ENCODE data around the gene SUSD2.
"Not testable (repeated sequence)": the region's sequence is repeated elsewhere in the genome, so short reads cannot be mapped to it uniquely, and the experiment has no call there.

Gene SUSD2, protein sequence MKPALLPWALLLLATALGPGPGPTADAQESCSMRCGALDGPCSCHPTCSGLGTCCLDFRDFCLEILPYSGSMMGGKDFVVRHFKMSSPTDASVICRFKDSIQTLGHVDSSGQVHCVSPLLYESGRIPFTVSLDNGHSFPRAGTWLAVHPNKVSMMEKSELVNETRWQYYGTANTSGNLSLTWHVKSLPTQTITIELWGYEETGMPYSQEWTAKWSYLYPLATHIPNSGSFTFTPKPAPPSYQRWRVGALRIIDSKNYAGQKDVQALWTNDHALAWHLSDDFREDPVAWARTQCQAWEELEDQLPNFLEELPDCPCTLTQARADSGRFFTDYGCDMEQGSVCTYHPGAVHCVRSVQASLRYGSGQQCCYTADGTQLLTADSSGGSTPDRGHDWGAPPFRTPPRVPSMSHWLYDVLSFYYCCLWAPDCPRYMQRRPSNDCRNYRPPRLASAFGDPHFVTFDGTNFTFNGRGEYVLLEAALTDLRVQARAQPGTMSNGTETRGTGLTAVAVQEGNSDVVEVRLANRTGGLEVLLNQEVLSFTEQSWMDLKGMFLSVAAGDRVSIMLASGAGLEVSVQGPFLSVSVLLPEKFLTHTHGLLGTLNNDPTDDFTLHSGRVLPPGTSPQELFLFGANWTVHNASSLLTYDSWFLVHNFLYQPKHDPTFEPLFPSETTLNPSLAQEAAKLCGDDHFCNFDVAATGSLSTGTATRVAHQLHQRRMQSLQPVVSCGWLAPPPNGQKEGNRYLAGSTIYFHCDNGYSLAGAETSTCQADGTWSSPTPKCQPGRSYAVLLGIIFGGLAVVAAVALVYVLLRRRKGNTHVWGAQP

DNA sequence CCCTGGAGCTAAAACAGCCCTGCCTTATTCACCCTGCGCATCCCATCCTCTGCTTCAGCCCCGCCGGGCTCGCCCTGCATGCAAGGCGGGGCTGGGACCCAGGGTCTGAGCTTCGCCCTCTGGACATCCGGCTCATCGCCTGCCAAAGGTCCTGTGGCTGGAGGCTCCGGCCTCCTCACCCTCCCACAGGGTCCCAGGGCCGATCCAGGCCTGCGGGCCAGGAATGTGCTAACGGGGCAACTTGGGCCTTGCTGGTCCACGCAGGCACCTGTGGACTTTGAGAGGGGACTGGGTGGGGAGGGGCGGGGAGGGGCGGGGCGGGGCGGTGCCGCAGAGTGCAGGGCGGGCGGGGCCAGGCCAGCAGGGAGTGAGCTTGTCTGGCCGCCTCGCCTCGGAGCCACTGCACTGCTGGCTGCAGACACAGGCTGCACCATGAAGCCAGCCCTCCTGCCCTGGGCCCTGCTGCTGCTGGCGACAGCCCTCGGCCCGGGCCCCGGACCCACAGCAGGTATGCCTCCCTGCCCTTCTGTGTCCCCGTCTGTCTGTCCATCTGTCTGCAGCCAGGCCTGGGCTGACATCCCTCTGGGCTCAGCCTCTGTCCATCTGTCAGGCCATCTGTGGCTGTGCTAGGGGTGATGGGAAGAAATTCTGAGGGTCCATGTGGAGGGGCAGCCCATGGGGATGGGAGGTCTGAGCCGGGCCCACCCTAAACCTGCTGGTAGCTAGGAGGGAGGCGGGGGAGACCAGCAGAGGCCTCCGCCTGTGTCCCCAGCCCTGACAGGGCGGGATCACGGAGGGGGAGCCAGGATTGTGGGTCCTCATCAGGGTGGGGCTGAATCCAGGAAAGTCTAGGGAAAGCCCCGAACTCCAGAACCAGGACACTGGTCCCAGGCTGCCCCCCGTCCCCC, at the start of gene SUSD2:
SUSD2 (plus strand) TSS at position 400 of the 908 bp plus-strand sequence; CDS start at position 433, 33 bp downstream.
- no peak for DNase-seq (ENCODE audit: low read depth in 2 of 2)

DNA sequence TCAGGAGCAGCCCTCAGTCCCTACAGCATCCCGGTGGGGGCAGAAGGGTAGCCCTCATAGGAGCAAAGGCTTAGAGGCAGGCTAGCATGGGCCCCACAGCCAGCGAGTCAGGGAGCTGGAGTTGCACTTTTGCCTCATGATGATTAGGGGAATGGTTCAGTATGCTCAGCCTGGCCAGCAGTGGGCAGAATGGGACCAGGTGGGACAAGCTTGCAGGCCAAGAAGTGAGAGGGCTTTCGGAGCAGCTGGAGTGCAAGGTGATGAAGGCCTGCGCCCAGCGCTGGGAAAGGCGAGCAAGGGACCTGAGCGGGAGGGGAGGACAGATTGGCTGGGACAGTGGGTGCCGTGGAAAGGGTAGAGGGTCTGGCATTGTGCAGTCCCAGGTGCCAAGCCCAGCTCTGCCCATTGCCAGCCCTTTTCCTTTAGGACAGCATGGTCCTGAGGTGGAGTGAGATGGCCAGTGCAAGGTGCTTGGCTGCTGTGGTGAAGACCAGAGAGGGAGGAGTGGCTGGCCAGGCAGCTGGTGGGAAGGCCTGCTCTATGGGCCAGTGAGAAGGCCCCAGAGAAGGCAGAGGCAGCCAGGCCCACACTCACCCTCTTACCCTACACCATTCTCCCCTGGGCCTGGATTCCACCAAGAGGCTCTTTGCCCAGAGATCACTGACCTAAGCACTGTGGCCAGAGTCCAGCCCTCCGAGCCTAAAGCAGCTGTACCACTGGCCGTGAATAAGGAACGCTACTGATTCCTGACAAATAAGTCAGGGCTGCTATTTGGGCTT, 47.9 kb upstream of the SUSD2 start:
- DNase-seq (ENCODE audit: low read depth in 2 of 2): no peak

DNA sequence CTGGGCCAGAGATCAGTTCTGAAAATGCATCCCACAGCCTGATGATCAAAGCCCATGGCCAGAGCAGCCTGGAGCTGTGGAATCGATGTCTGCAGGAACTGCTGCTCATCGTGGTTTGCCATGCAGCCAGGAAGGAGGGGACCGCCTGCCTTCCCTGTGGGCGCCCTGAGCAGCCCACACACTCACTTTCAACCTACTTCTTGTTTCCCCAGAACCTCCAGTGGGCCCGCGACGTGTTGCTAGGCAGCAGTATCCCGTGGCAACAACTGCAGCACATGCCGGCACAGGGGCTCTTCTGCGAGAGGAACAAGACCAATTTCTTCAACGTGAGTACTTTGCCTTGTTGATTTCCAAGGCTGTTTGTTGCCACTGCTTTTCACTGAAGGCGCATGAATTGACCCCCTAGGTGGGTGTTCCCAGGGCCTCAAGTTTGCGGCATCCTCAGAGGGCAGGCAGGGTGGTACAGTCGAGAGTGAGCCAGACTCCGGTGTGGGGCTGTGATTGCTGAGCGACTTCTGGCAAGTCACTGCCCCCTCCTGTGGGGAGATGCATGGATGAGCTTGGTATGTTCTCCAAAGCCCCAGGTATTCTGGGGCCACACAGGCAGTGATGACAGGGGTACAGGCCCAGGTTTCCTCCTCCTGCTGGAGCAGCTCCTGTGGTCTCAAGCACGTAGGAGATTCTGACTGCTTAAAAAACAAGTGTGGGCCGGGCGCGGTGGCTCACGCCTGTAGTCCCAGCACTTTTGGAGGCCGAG, 47.0 kb upstream of the SUSD2 start:
- DNase-seq (ENCODE audit: low read depth in 2 of 2): peak; percentile 38 to 42

DNA sequence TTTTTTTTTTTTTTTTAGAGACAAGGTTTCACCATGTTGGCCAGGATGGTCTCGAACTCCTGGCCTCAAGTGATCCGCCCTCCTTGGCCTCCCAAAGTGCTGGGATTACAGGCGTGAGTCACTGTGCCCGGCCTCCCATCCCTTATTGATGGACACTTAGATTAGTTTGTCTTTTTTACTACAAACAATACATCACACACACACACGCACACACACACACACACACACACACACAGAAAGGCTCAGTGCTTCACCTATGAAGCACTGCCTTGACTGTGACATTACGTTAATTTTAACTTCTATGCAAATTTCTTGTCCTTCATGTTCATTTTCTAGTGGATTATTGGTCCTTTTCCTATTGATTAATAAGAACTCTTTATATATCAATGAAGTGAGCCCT, 44.8 kb upstream of the SUSD2 start:
- not testable (repeated sequence) for DNase-seq (ENCODE audit: low read depth in 2 of 2)

DNA sequence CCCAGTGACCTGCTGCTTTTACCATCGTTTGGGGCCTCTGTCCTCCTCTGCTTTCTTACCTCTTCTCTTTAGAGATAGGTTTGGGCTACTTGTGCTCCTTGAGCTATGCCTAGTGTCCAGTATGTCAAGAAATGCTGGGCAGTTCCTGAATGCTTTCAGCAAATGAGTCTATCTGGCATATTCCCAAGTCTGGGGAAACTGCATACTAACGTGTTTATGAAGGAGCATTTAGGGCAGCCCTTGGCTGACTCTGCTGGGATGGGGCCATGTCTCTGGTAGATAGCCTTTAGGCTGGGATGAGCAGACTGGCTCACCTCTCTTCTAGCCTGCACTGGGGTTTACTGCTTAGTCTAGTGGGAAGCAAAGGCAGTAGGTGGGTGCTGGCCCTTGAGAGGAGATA, 43.7 kb upstream of the SUSD2 start:
- no peak for DNase-seq (ENCODE audit: low read depth in 2 of 2)

DNA sequence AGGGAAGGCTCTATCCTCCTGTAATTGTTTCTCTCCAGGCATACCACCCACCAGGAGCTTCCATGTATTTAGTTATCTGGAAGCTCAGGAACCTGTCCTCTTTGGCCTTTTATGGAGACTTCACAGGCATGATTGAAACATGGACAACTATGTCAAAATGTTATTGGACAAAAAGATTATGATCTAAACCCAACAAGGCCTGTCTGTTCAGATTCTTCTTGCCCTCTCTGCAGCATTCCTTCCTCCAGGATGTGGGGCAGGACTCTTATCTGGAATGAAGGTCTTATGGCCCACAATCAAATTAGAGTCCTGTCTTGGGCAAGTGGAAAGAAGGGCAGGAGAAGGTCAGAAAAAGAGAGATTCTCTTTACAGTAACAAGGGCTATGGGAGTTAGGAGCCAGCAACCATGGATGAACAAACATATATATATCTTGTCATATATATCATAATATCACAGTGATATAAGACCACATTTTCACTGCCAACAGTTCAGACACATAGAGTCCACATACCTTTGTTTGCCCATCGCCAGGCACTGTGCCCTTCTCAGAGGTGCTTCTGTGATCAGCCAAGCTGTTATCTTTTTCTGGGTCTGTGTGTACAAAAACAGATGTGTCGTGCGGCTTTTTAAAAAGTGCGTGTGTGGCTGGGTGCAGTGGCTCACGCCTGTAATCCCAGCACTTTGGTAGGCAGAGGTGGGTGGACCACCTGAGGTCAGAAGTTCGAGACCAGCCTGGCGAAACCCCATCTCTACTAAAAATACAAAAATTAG, 42.5 kb upstream of the SUSD2 start:
- DNase-seq (ENCODE audit: low read depth in 2 of 2): no peak

DNA sequence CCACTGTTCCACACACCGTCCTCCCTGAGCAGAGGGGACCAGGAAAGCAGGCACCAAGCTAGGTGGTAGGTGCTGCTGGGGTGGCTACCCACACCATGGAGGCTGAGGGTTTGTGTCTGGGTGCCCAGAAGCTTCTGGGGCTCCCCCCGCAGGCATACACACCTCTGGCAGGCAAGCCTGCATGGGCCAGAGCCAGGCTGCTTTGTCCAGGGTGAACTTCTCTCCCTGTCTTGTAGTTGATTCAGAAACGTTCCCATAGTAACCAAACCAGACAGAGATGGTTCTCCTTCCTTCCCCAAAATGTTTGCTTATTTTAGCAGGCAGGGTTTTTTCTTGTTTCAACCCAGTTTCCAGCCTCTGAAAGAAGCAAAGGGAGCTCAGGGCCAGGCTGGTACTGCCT, 40.9 kb upstream of the SUSD2 start:
- no peak for DNase-seq (ENCODE audit: low read depth in 2 of 2)

DNA sequence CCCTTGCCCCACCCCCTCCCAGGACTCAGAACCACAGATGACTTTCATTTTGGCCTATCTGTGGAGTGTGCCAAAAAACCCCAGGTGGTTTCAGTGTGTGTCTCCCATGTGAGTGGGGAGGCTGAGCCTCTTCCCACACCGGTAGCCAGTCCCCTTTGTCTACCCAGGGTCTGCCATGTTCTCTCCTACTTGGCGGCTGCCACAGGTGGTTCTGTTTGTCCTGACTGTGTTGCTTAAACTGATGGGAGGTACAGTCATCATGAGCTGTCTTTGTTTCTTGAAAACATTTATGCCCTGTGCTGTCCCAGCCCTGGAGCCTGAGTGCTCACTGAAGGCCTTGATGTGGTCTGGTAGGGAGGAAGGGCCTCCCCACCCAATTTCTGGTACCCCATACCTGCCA, 39.7 kb upstream of the SUSD2 start:
- DNase-seq (ENCODE audit: low read depth in 2 of 2): no peak

DNA sequence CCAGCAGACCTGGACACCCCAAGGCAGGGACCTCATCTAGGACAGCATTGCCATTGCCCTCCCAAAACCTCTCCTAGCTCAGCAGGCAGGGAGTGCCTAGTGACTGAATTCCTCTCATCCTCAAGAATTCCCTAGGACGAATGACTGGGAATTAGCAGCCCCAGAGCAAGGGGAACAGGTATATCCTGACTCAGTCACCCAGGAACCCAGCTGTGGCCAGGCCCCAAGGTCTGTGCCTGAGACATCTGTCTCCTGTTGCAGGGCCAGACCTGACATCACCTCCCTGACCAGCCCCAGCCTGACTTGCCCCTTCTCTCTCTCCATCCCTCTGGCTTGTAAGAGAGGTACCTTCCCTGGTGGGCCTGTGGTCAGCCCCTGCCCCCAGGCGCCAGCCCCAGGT, 39.0 kb upstream of the SUSD2 start:
- no peak for DNase-seq (ENCODE audit: low read depth in 2 of 2)

DNA sequence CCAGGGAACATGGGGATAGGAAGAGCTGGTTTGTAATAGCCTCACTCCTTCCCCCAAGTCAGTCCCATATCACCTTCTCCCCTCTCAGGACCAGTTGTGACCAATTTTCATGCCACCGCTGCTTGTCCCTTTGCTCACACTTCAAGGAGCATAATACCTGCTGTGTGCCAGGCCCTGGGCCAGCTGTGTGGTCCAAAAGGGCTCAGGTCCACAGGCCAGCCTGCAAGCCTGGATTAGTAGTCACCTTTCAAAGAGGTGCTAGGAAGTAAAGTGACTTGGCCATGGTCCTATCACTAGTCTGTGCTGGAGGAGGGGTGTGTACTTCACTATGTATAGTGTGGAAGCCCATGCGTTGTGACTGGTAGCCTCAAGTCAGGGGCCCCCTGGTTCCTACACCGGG, 38.5 kb upstream of the SUSD2 start:
- no peak for DNase-seq (ENCODE audit: low read depth in 2 of 2)

DNA sequence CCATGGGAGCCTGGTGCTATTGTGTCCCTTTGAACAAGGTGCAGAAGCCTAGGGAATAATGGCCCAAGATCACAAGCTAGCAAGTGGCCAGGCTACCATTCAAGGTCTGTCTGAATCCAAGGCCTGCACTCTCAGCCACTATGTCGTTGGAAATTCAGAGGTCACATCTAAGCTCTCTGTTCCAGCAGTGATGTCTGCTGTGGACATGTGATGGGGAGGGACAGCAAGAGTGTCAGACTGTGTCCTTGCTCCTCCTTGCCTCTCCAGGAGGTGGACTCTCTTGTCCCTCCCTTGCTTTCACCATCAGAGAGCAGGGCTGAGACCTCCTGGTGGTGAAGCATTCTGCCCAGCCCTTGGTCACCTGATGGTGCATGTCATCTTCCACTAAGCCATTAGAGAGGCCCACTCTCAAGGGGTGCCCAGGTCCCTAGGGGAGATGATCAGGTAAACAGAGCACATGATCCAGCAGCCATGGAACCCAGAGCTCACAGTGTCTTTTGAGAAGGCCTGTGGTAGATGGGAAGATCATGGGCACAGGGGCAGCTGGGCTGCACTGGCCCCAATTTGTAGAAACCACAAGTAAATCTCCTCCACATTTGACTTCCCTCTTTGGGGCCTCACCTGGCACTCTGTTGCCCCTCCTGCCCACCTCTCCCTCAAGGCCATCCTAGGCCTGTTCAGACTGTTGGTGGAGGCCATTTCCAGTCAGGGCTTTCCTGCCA, 37.1 kb upstream of the SUSD2 start:
- DNase-seq (ENCODE audit: low read depth in 2 of 2): no peak

DNA sequence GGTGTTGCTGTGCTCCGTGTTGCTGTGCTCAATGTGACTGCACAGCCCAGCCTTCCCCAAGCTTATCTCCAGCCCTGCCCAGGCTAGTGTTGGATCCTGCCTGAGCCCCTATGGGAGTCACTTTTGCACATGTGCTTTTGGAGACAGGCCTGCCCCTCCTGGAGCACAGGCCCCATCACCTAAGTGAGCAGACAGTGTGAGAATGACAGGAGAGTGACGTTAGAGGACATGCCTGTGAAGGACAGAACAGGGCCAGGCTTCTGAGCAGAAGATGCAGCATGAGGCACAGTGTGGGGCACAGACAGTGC, 36.6 kb upstream of the SUSD2 start:
- DNase-seq (ENCODE audit: low read depth in 2 of 2): no peak

DNA sequence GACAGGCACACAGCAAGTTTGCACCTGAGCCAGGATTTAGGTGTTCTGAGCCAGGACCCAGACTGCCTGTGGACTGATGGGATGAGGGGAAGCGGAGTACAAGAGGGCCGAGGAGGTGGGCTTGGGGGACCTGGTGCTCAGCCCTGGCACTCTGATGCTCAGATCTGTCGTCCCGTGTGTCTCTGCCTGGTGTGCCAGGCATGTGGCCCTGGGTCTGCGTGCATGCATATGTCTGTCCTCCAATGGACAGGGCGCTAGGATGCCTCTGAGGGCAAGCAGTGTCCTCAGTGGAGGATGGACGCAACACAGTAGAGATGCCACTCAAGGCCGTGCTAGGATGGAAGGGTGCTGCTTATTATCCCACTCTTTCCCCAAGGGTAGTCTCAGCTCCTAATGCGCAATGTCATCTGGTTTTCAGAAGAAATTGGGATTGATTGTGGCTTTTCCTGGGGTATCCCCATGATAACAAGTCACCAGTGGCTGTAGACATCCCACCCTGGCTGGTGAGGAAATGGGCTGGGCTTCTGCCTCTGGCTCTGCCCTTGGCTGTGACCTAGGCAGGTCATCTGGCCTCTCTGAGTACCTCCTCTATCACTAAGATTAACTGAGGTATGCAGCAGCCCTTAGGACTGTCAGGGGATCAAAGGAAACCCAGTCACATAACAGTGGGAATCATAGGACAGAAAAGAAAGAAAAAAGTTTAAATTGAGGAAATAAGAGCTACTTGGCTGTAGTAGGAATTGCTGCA, 35.7 kb upstream of the SUSD2 start:
- DNase-seq (ENCODE audit: low read depth in 2 of 2): no peak

DNA sequence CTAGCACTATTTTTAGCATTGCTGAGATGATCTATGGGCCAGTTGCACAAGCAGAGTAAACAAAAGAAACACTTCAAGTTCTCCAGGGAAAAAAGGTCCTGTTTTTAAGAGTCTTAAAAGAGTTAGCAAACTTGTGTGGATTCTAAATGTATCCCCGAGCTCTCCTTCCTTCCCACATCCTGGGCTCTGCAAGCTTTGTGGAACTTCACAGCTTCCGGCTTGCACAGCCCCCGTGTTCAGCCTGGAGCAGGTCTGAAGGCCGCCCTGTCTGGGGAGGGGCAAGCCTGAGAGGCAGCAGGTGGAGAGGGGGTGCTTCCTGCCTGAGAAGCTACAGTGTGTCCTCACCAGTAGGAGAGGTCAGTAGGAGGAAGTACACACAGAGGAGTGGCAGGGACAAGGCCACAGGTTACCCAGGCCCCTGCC, 35.1 kb upstream of the SUSD2 start:
- DNase-seq (ENCODE audit: low read depth in 2 of 2): no peak

DNA sequence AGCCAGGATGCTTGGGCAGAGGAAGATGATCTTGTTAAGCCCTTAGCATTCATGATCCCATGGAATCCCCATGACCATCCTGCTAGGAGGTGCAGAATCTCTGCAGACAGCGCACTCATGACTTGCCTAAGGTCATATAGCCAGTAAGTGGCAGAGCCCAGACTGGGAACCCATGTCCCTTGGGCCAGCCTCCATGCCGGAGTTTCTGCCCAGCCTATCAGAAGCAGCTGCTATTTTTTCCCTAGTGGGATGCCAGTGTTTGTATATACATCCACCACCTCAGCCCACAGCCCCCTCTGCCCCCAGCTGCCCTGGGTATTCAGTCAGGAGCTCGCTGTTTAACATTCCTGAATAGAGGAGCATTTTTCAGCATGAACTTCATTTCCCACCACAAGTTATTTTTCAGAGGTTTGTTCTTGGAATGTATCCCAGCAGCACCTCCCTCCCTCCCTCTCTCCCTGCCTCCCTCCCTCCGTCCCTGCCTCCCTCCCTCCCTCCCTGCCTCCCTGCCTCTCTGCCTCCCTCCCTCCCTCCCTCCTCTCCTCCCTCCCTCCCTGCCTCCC, 34.4 kb upstream of the SUSD2 start:
- no peak for DNase-seq (ENCODE audit: low read depth in 2 of 2)

DNA sequence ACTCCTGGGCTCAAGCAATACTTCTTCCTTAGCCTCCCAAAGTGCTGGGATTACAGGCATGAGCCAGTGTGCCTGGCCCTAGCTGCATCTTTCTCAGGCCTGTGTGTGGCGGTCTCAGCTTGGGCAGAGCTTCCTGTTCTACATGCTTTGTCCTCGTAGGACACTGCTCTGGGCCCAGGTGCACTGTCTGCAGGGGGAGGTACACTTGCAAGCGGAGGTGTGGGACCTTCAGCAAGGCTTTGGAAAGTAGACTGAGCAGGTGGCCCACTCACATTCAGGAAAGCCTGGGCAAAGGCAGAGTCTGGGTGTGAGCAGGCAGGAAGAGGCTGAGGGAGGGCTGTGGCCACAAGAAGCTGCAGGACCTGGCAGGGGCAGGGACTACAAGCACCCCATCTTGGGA, 33.6 kb upstream of the SUSD2 start:
- no peak for DNase-seq (ENCODE audit: low read depth in 2 of 2)

DNA sequence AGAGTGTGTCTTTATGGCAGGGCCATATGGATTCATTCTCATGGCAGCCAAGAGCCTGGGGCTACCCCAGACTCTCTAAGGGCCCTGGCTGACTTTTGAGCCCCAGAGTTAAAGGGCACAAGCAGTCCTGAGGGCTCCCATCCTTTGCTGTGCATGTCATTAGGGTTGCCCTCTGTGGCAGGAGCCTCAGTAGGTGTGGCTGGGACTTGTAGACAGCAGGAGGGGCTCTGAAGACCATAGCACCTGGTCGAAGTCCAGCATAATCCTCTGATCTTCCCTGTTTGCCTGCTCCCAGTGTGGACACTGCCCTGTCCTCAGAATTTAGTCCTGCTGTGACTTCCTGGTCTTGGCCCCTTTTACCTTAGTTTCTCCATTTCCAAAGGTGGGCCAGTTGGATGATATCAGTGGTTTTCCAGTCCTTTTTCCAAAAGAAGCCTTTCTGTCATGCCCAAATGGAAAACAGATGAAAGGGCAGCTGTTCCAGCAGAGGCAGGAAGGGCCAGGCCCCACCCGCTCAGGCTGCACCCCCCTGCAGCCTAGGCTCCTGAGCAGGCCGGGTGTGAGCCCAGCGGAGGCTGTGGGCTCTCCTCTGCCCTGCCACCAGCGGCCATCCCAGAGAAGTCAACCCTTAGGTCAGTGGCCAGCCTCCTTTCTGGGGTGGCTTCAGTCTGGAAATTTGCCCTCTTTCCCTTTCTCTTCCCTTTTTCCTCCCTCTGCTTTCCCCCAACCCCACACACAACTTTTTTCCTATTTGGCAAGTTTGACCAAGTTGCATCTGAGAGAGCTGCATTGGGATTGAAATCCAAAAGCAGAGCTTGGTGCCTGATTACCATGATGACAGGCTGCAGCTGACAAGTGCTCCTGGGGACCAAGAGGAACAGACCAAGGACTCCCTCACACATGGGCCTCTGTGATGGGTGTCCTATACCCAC, 32.8 kb upstream of the SUSD2 start:
- DNase-seq (ENCODE audit: low read depth in 2 of 2): no peak
